ENCODE data around the gene DPM3.
"Not testable (repeated sequence)": the region's sequence is repeated elsewhere in the genome, so short reads cannot be mapped to it uniquely, and the experiment has no call there.

Gene DPM3

GRCh38 chr1:155139895-155140629, at the start of gene DPM3:
TSS of gene DPM3 (minus strand) at chr1:155140531. CDS start at chr1:155140240, 291 bp downstream.
- H3K27ac ChIP-seq: peak within 1 kb of the TSS; percentile 35 to 96 (median 90)
- peak within 1 kb of the TSS; percentile 67 to 95 (median 77) for H3K4me3 ChIP-seq

GRCh38 chr1:155189926-155190325, 49.6 kb upstream of the DPM3 start:
- H3K27ac ChIP-seq, H3K4me3 ChIP-seq: not testable (repeated sequence)

- no peak overlapping the region for H3K4me3 ChIP-seq
These were observed 47.9 kb upstream of the DPM3 start for GRCh38 chr1:155188268-155188667.

GRCh38 chr1:155187456-155187891, 47.1 kb upstream of the DPM3 start:
- Histone ChIP-seq H3K27ac (peak overlapping the region in 1 of 21 experiments; percentile 16), H3K4me3 (no peak overlapping the region)

More at GRCh38 chr1:155188268-155188667, 47.9 kb upstream of the DPM3 start:
- peak overlapping the region in 2 of 21 experiments; percentile 11 to 17 for H3K27ac ChIP-seq

GRCh38 chr1:155186794-155187455, 46.6 kb upstream of the DPM3 start:
- Histone ChIP-seq H3K4me3 (no peak overlapping the region), H3K27ac (peak overlapping the region in 1 of 21 experiments; percentile 16)

GRCh38 chr1:155186067-155186793, 45.9 kb upstream of the DPM3 start:
- H3K27ac ChIP-seq: peak overlapping the region in 1 of 21 experiments; percentile 16
- H3K4me3 ChIP-seq: no peak overlapping the region

- peak overlapping the region in 1 of 21 experiments; percentile 49 for H3K27ac ChIP-seq
- no peak overlapping the region for H3K4me3 ChIP-seq
These were observed 45.4 kb upstream of the DPM3 start for GRCh38 chr1:155185783-155186066.

GRCh38 chr1:155184835-155185782, 44.8 kb upstream of the DPM3 start:
- peak overlapping the region in 4 of 21 experiments; percentile 21 to 49 (median 32) for H3K27ac ChIP-seq
- H3K4me3 ChIP-seq: no peak overlapping the region

- Histone ChIP-seq H3K4me3 (no peak overlapping the region), H3K27ac (peak overlapping the region in 1 of 21 experiments; percentile 49)
These were observed 44.0 kb upstream of the DPM3 start for GRCh38 chr1:155184351-155184811.

- H3K27ac ChIP-seq: peak overlapping the region in 1 of 21 experiments; percentile 49
- H3K4me3 ChIP-seq: no peak overlapping the region
These were observed 43.5 kb upstream of the DPM3 start for GRCh38 chr1:155183775-155184221.

GRCh38 chr1:155182052-155182550, 41.8 kb upstream of the DPM3 start:
- no peak overlapping the region for H3K4me3 ChIP-seq
- no peak overlapping the region for H3K27ac ChIP-seq

GRCh38 chr1:155181371-155182051, 41.2 kb upstream of the DPM3 start:
- Histone ChIP-seq H3K4me3 (no peak overlapping the region), H3K27ac (no peak overlapping the region)

- H3K27ac ChIP-seq: no peak overlapping the region
- no peak overlapping the region for H3K4me3 ChIP-seq
These were observed 39.0 kb upstream of the DPM3 start for GRCh38 chr1:155179112-155180031.

GRCh38 chr1:155178441-155179111, 38.2 kb upstream of the DPM3 start:
- Histone ChIP-seq H3K4me3 (no peak overlapping the region), H3K27ac (no peak overlapping the region)

GRCh38 chr1:155177918-155178281, 37.6 kb upstream of the DPM3 start:
- Histone ChIP-seq H3K27ac (no peak overlapping the region), H3K4me3 (no peak overlapping the region)

- H3K27ac ChIP-seq: peak overlapping the region in 2 of 21 experiments; percentile 14 to 34
These were observed 37.0 kb upstream of the DPM3 start for GRCh38 chr1:155177192-155177917.

More at GRCh38 chr1:155177192-155177917, 37.0 kb upstream of the DPM3 start:
- H3K4me3 ChIP-seq: no peak overlapping the region
